ENCODE results near the gene CFAP299. TPM values are rescaled to one million over a fixed set of nuclear protein-coding genes. Genes with fewer than 3 reads are reported as not detected.

Gene CFAP299
- total RNA-seq, 6 experiments from 2014 or later: not detected

- H3K9me3 ChIP-seq: no peaks in the 10 kb centered on the region
- H3K4me1 ChIP-seq: no peaks in the 10 kb centered on the region
- no peak overlapping the region for H3K4me3 ChIP-seq
- DNase-seq (no peak), ATAC-seq (no peak)
- H3K27ac ChIP-seq: no peak overlapping the region
- H3K27me3 ChIP-seq: no peaks in the 10 kb centered on the region
- no peak for TF ChIP-seq POLR2A (IDR thresholded peaks at IDR 0.05)
- TF ChIP-seq, protein P1, sequence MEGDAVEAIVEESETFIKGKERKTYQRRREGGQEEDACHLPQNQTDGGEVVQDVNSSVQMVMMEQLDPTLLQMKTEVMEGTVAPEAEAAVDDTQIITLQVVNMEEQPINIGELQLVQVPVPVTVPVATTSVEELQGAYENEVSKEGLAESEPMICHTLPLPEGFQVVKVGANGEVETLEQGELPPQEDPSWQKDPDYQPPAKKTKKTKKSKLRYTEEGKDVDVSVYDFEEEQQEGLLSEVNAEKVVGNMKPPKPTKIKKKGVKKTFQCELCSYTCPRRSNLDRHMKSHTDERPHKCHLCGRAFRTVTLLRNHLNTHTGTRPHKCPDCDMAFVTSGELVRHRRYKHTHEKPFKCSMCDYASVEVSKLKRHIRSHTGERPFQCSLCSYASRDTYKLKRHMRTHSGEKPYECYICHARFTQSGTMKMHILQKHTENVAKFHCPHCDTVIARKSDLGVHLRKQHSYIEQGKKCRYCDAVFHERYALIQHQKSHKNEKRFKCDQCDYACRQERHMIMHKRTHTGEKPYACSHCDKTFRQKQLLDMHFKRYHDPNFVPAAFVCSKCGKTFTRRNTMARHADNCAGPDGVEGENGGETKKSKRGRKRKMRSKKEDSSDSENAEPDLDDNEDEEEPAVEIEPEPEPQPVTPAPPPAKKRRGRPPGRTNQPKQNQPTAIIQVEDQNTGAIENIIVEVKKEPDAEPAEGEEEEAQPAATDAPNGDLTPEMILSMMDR (IDR thresholded peaks at IDR 0.05): no peak
- H3K36me3 ChIP-seq: no peaks in the 10 kb centered on the region
- 59% methylated on average over 2 of the region's 2 CpGs for WGBS (ENCODE audit: insufficient coverage, low coverage, low lambda C conversion rate, missing lambda C conversion rate)
- intact Hi-C loops (cut with DNase I): no loop called here
Measured at GRCh38 chr4:81007417-81007816, 671.9 kb downstream of the CFAP299 start.

Other genes starting within 250 kb of the CFAP299 start
- gene PRDM8, start 138.2 kb upstream of the CFAP299 start, total RNA-seq: under 1 TPM in 5 of 6 experiments, not detected in 1; 0.07 to 0.37 (median 0.12) TPM
- gene FGF5, start 69.1 kb upstream of the CFAP299 start, total RNA-seq: not detected

All from right lobe of liver (tissue), 6 donors.